ENCODE data around the gene ADCYAP1R1.

DNA sequence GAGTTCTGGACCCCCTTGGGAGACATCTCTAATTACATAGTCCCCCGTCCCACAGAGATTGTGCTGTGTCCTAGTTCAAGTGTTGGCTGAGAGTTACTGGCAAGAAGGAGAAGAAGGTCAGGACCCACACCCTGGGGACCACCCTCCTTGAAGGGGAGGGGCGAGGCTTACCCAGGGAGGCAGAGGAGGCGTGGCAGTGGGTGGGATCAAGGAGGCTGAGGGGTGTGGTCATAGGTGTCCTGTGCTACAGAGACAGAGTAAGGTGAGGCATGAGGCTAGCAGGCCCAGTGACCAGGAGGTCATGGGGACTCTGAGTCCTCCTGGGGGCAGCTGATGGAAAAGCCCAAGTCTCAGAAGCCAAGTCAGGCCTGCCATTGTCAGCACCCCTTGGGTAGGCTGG, 29.4 kb upstream of the ADCYAP1R1 start:
- TF ChIP-seq, protein P1, sequence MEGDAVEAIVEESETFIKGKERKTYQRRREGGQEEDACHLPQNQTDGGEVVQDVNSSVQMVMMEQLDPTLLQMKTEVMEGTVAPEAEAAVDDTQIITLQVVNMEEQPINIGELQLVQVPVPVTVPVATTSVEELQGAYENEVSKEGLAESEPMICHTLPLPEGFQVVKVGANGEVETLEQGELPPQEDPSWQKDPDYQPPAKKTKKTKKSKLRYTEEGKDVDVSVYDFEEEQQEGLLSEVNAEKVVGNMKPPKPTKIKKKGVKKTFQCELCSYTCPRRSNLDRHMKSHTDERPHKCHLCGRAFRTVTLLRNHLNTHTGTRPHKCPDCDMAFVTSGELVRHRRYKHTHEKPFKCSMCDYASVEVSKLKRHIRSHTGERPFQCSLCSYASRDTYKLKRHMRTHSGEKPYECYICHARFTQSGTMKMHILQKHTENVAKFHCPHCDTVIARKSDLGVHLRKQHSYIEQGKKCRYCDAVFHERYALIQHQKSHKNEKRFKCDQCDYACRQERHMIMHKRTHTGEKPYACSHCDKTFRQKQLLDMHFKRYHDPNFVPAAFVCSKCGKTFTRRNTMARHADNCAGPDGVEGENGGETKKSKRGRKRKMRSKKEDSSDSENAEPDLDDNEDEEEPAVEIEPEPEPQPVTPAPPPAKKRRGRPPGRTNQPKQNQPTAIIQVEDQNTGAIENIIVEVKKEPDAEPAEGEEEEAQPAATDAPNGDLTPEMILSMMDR (IDR thresholded peaks at IDR 0.05) = no peak
- TF ChIP-seq POLR2A (IDR thresholded peaks at IDR 0.05) (no peak), POLR2AphosphoS5 (IDR thresholded peaks at IDR 0.05) (no peak), EP300 (IDR thresholded peaks at IDR 0.05) (no peak)
